Suprapubic skin (tissue), 4 donors: Measurements from ENCODE around the gene EXOSC10. TPM values are rescaled to one million over a fixed set of nuclear protein-coding genes. Genes with fewer than 3 reads are reported as not detected.

ENCODE experiments used
- DNase-seq, 2 donors: peaks; one replicate each; pipeline ENCODE4 v3.0.0-alpha.2; 2019; ENCODE audit warnings: low spot score in 2 of 2
- H3K27ac ChIP-seq: fragments of 200-600 bp; sonication (generic); one replicate; pipeline ENCODE4 v1.5.1; 2019
- H3K27me3 ChIP-seq: fragments of 200-600 bp; sonication (generic); one replicate; pipeline ENCODE4 v1.5.1; 2019
- H3K36me3 ChIP-seq: fragments of 200-600 bp; sonication (generic); one replicate; pipeline ENCODE4 v1.5.1; 2019
- H3K4me1 ChIP-seq: fragments of 200-600 bp; sonication (generic); one replicate; pipeline ENCODE4 v1.5.1; 2019
- H3K4me3 ChIP-seq: fragments of 200-600 bp; sonication (generic); one replicate; pipeline ENCODE4 v1.5.1; 2019; ENCODE audit warnings: mild to moderate bottlenecking
- H3K9me3 ChIP-seq: fragments of 200-600 bp; sonication (generic); one replicate; pipeline ENCODE4 v1.5.1; 2019
- EP300 ChIP-seq: sonication (generic); formaldehyde crosslinking; IDR thresholded peaks from one replicate; pipeline ENCODE4 v1.6.1; 2017; ENCODE audit warnings: antibody characterized with exemption
- POLR2A ChIP-seq, 2 donors: fragments of 450-650 bp; IDR thresholded peaks; one replicate each; pipeline ENCODE4 v1.6.1; 2017; ENCODE audit warnings: antibody characterized with exemption in 2 of 2, mild to moderate bottlenecking in 2 of 2, moderate library complexity in 2 of 2
- POLR2AphosphoS5 ChIP-seq, 3 donors: sonication (generic); formaldehyde crosslinking; IDR thresholded peaks; one replicate each; pipeline ENCODE4 v1.6.1; 2017; ENCODE audit warnings: antibody characterized with exemption in 3 of 3
- WGBS: methylation state at CpG from one replicate; pipeline ENCODE4 v1.1.5; 2018; 5-methylcytosine and 5-hydroxymethylcytosine counted together
- total RNA-seq, 4 donors: library from RNA; depleted of rRNA; stranded (reverse); fragments of >200 nt; gene quantifications; one replicate each; pipeline ENCODE4 v1.1.0, GENCODE V29; 2016
- TF ChIP-seq, protein P1 (sequence below), 2 donors: fragments of 200-600 bp in 1 of 2; fragments of 450-650 bp in 1 of 2; sonication (generic) in 1 of 2; IDR thresholded peaks; one replicate each; pipeline ENCODE4 v1.5.1; 2016 to 2019; ENCODE audit warnings: antibody characterized with exemption in 2 of 2, mild to moderate bottlenecking in 1 of 2, moderate library complexity in 1 of 2

The EXOSC10 gene
- total RNA-seq, 4 donors from 2014 or later: 45.7 to 127 (median 68.7) TPM

- Histone ChIP-seq H3K27me3 (no peaks in the 10 kb centered on the region), H3K27ac (no peak overlapping the region), H3K36me3 (peaks cover 24% of the 10 kb centered on the region), H3K4me1 (no peaks in the 10 kb centered on the region), H3K4me3 (no peak overlapping the region), H3K9me3 (no peaks in the 10 kb centered on the region)
- no peak for TF ChIP-seq EP300
- TF ChIP-seq, protein P1, sequence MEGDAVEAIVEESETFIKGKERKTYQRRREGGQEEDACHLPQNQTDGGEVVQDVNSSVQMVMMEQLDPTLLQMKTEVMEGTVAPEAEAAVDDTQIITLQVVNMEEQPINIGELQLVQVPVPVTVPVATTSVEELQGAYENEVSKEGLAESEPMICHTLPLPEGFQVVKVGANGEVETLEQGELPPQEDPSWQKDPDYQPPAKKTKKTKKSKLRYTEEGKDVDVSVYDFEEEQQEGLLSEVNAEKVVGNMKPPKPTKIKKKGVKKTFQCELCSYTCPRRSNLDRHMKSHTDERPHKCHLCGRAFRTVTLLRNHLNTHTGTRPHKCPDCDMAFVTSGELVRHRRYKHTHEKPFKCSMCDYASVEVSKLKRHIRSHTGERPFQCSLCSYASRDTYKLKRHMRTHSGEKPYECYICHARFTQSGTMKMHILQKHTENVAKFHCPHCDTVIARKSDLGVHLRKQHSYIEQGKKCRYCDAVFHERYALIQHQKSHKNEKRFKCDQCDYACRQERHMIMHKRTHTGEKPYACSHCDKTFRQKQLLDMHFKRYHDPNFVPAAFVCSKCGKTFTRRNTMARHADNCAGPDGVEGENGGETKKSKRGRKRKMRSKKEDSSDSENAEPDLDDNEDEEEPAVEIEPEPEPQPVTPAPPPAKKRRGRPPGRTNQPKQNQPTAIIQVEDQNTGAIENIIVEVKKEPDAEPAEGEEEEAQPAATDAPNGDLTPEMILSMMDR (IDR thresholded peaks at IDR 0.05): no peak
- TF ChIP-seq POLR2A (IDR thresholded peaks at IDR 0.05): no peak
- peak in 1 of 2 donors; percentile 31 for DNase-seq
- WGBS: 90% methylated on average over 10 of the region's 10 CpGs
Measured at GRCh38 chr1:11031624-11032262, 67.9 kb downstream of the EXOSC10 start.

- peaks cover 33% of the 10 kb centered on the region for H3K36me3 ChIP-seq
- no peak overlapping the region for H3K4me3 ChIP-seq
- WGBS: 90% methylated on average over 9 of the region's 9 CpGs
- DNase-seq: peak in 1 of 2 donors; percentile 24
- H3K4me1 ChIP-seq: peaks cover 4% of the 10 kb centered on the region
- H3K27me3 ChIP-seq: no peaks in the 10 kb centered on the region
- TF ChIP-seq, protein P1 (IDR thresholded peaks at IDR 0.05): no peak
- TF ChIP-seq EP300 (no peak), POLR2AphosphoS5 (IDR thresholded peaks at IDR 0.05) (no peak), POLR2A (IDR thresholded peaks at IDR 0.05) (no peak)
- no peaks in the 10 kb centered on the region for H3K9me3 ChIP-seq
- no peak overlapping the region for H3K27ac ChIP-seq
Measured at GRCh38 chr1:11030865-11031264, 68.8 kb downstream of the EXOSC10 start.

DNA sequence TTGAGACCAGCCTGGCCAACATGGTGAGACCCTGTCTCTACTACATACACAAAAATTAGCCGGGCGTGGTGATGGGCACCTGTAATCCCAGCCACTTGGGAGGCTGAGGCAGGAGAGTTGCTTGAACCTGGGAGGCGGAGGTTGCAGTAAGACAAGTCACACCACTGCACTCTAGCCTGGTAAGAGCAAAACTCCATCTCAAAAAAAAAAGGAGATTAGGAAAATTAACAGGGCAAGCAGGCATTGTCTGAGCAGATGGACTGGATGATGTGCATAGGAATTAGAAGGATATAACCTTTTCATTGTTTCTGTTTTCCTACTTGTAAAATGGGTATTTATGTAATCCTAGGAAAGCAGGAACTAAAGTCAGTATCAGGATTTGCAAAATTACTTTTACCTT lies 71.7 kb downstream of the EXOSC10 start:
- no peaks in the 10 kb centered on the region for H3K27me3 ChIP-seq
- TF ChIP-seq EP300 (no peak), POLR2A (IDR thresholded peaks at IDR 0.05) (no peak), POLR2AphosphoS5 (IDR thresholded peaks at IDR 0.05) (no peak)
- TF ChIP-seq, protein P1 (IDR thresholded peaks at IDR 0.05): no peak
- no peak for DNase-seq
- no peak overlapping the region for H3K27ac ChIP-seq
- peaks cover 6% of the 10 kb centered on the region for H3K4me1 ChIP-seq
- H3K9me3 ChIP-seq: no peaks in the 10 kb centered on the region
- H3K4me3 ChIP-seq: no peak overlapping the region
- H3K36me3 ChIP-seq: peaks cover 58% of the 10 kb centered on the region
- WGBS: 96% methylated on average over 3 of the region's 3 CpGs

DNA sequence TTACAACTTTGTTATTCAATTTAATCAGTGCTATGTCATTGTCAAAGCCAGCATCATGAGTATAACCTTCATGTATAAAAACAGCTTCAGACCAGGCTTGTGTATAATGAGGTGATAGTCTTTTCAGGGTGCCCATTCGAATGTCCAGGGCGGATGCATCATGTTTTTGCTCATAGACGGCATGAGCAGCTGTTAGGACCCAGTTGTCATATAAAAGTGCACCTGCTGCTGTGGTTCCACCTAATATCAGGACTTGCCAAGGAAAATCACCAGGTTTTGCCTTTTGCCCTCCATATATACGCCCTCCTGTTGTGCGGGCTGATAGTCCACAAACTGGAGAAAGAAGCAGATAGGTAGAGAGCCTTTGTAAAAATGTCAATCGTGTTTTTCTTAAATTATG lies 72.4 kb downstream of the EXOSC10 start:
- Histone ChIP-seq H3K9me3 (no peaks in the 10 kb centered on the region), H3K27me3 (no peaks in the 10 kb centered on the region), H3K4me1 (peaks cover 6% of the 10 kb centered on the region), H3K36me3 (peaks cover 65% of the 10 kb centered on the region), H3K4me3 (no peak overlapping the region), H3K27ac (no peak overlapping the region)
- 73% methylated on average over 6 of the region's 6 CpGs for WGBS
- no peak for DNase-seq
- TF ChIP-seq POLR2AphosphoS5 (IDR thresholded peaks at IDR 0.05) (no peak), POLR2A (IDR thresholded peaks at IDR 0.05) (no peak), EP300 (no peak)
- TF ChIP-seq, protein P1 (IDR thresholded peaks at IDR 0.05): no peak

DNA sequence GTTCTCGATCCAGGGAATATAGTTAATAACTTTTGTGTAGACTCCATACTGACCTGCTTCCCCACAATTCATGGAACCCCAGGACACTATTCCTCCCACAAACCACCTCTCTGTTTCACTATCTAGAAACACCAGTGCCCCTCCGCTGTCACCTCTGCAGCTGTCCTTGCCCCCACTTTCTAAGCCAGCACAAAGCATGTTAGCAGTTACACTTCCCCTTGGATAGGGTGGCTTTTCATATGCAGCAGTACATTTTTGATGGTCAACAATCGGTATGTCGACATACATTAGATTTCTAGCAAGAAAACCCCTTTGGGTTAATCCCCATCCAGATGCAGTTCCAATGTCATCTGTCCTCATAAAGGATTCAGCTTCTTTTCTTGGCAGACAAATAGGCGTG lies 72.8 kb downstream of the EXOSC10 start:
- TF ChIP-seq POLR2AphosphoS5 (IDR thresholded peaks at IDR 0.05): no peak
- no peak for TF ChIP-seq POLR2A (IDR thresholded peaks at IDR 0.05)
- no peak for TF ChIP-seq EP300
- TF ChIP-seq, protein P1 (IDR thresholded peaks at IDR 0.05): no peak
- 88% methylated on average over 5 of the region's 5 CpGs for WGBS
- no peak overlapping the region for H3K4me3 ChIP-seq
- DNase-seq: no peak
- no peaks in the 10 kb centered on the region for H3K9me3 ChIP-seq
- no peak overlapping the region for H3K27ac ChIP-seq
- H3K4me1 ChIP-seq: peaks cover 6% of the 10 kb centered on the region
- H3K36me3 ChIP-seq: peaks cover 69% of the 10 kb centered on the region
- H3K27me3 ChIP-seq: no peaks in the 10 kb centered on the region
